NCI-H345 (cell line): Measurements from ENCODE around the gene MUC20.
"Not testable (repeated sequence)": the region's sequence is repeated elsewhere in the genome, so short reads cannot be mapped to it uniquely, and the experiment has no call there.

Experiments used
- DNase-seq: peaks from one replicate; lab custom pipeline; 2025; lab: John Stamatoyannopoulos, UW

MUC20 gene

GRCh38 chr3:195729476-195730251 lies 8.9 kb downstream of the MUC20 start:
- DNase-seq = no peak

GRCh38 chr3:195731356-195731905 lies 10.7 kb downstream of the MUC20 start:
- no peak for DNase-seq

- DNase-seq = no peak
Observed at GRCh38 chr3:195732940-195733339, 12.2 kb downstream of the MUC20 start.

GRCh38 chr3:195735036-195735695 lies 14.4 kb downstream of the MUC20 start:
- no peak for DNase-seq

- no peak for DNase-seq
Observed at GRCh38 chr3:195736866-195737490, 16.2 kb downstream of the MUC20 start.

DNA sequence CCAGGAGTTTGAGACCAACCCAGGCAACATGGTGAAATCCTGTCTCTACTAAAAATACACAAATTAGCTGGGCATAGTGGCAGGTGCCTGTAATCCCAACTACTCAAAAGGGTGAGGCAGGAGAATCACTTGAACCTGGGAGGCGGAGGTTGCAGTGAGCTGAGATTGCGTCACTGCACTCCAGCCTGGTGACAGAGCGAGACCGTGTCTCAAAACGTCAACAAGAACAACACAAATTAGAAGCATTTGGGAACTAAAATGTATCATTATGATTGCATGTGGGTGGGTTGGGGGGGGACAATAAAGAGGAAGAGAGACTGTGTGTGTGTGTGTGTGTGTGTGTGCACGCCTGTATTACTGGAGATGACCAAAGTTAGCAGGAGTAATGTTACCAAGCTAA lies 17.0 kb downstream of the MUC20 start:
- DNase-seq = not testable (repeated sequence)

DNA sequence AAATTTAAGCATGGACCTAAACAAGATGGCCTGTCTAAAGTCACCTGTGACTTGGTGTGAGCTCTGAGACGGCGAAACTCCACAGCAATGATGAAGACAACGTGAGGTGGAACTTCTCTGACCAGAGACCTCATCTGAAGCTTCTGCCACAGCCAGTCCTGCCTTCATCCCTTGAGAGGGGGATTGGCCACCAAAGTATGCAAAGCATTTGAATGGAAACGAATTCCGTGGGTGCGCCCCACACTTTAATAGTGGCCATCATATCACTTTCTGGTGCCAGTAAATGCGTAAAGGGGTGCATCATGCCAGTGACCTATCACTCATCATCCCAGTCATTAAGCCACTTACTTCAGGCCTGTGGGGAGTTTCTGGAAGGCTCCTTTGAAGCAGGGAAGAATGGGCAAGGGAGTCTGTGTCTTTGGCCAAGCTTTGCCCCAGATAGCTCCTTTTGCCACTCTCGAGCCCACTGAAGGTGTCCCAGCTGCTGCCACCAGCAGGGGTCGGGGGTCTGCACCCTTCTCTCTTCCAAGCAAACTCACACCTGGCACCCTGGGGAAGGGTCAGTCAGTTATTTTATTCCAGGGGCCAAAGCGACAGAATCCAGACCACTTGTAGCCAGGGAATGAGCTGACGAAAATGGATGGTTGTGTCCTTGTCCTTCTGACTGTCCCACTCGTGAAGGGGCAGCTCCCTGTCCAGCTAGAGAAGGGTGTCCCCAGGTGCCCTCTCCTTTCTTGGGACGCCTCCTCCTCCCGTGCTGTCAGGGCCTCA lies 17.7 kb downstream of the MUC20 start:
- no peak for DNase-seq

GRCh38 chr3:195739561-195740111 lies 18.9 kb downstream of the MUC20 start:
- no peak for DNase-seq

- DNase-seq = no peak
Observed at GRCh38 chr3:195744437-195744836, 23.7 kb downstream of the MUC20 start.

DNA sequence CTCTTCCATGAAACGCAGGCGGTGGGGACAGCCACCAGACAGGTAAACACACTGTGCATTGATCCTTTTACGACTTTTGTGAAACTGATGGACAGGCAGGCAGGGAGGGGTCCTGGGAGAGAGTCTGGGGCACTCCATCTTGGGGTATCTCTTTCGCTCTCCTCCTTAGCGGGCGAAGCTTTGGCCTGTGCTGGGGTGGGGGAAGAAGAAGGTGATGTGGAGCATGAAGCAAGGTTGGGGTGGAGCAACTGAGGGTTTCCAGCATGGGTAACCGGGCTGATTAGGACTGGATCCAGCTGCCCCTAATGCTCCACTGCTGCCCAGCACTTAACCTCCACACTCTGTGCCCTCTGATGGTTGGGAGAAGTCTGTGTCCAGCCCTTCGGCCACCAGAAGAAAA lies 25.6 kb downstream of the MUC20 start:
- no peak for DNase-seq

GRCh38 chr3:195746751-195747150 lies 26.0 kb downstream of the MUC20 start:
- DNase-seq = no peak

DNA sequence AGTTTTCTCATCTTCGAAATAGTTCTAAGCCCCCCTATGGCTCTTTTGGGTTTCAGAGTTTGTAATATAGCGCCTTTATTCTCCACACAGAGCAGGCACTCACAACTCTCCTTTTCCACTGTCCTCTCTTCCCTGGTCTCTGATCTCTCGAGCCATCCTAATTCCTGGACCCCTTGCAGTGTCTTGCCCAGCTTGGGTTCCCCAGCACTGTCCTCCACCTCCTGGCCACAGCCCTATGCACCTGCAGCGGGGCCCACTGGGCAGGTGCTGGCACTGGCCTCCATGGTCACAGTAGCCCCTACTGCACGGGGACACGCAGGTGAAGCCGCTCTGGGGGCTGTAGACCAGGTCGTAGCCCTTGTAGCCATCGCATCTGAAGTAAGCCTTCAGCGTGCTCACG lies 27.9 kb downstream of the MUC20 start:
- DNase-seq = no peak

GRCh38 chr3:195749101-195749500 lies 28.3 kb downstream of the MUC20 start:
- DNase-seq = not testable (repeated sequence)

GRCh38 chr3:195750797-195751520 lies 30.2 kb downstream of the MUC20 start:
- no peak for DNase-seq

- DNase-seq = peak; percentile 86
Observed at GRCh38 chr3:195751560-195751959, 30.8 kb downstream of the MUC20 start.

DNA sequence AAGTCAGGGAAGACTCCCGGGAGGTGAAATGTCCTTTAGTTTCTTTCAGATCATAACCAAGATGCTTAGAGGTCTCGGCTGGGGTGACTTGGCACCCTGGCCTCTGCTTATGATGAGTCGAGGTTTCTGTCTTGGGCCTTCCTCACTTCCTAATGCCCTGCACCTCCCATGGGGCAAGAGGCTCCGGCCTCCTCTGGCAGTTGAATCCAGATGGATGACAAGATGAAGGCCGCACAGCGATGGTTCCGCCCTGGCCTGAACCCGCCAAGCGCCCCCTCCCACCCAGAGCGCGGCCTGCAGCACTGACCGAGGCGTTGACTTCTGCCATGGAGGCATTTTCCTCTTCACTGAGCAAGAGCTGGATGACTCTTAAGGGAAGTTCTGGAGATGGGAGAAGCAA lies 31.3 kb downstream of the MUC20 start:
- DNase-seq = no peak

GRCh38 chr3:195752546-195753331 lies 32.0 kb downstream of the MUC20 start:
- no peak for DNase-seq

DNA sequence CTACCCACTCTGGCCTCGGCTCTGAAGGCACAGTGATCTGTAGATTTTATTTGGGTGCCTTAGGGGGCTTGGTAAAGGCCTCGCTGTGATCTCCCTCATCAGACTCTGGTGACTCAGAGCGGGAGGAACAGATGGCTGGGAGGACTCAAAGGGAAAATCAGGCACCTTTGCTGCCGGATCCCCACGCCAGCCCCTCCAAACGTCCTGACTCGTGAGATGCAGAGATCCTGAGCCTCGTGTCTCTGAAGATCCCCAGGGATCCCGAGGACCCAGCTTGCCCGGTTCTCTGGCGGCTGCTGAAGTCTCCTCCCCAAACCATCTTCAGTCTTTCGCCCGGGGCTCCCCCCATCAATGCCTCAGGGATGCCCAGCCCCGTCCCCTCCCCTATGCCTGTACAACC lies 32.8 kb downstream of the MUC20 start:
- no peak for DNase-seq

GRCh38 chr3:195754141-195754540 lies 33.4 kb downstream of the MUC20 start:
- no peak for DNase-seq

GRCh38 chr3:195754906-195755305 lies 34.1 kb downstream of the MUC20 start:
- DNase-seq = no peak
